ENCODE data around the gene PINLYP.

DNA sequence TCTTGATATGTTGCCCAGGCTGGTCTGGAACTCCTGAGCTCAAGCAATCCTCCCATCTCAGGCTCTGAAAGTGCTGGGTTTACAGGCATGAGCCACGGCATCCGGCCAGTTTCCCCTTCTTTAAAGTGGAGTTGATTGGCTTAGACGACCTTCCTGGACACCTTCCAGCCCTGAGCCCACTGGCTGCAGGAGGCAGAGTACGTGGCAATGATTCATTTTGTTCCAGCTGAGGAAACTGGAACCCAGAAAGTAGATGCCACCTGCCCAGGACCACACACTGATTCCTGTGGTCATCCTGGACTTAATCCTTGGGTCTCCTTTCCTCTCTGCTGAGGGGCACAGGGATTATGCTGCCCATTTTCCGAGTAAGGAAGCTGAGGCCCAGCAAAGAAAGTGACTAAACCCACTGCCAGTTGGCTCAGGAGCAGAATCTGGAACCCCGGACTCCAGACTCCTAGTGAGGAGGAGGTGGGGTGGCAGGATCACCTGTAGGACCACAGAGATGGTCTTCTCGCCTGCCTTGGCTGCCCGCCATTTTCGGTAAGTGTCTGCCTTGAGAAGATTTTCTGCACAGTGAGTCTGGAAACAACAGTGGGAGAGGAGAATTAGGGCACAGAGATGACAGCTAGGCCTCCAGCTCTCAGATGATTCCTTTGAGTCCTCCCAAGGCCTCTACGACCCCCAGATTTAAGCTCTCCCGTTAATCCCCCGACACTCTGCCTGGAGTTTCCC is 1.0 kb upstream of the PINLYP start:
- TF ChIP-seq POLR2A (IDR thresholded peaks at IDR 0.05) (no peak), POLR2AphosphoS5 (IDR thresholded peaks at IDR 0.05) (no peak)
- TF ChIP-seq, protein P1, sequence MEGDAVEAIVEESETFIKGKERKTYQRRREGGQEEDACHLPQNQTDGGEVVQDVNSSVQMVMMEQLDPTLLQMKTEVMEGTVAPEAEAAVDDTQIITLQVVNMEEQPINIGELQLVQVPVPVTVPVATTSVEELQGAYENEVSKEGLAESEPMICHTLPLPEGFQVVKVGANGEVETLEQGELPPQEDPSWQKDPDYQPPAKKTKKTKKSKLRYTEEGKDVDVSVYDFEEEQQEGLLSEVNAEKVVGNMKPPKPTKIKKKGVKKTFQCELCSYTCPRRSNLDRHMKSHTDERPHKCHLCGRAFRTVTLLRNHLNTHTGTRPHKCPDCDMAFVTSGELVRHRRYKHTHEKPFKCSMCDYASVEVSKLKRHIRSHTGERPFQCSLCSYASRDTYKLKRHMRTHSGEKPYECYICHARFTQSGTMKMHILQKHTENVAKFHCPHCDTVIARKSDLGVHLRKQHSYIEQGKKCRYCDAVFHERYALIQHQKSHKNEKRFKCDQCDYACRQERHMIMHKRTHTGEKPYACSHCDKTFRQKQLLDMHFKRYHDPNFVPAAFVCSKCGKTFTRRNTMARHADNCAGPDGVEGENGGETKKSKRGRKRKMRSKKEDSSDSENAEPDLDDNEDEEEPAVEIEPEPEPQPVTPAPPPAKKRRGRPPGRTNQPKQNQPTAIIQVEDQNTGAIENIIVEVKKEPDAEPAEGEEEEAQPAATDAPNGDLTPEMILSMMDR (IDR thresholded peaks at IDR 0.05): no peak

All from transverse colon (tissue), 4 donors.